Kidney (tissue), 14 donors: ENCODE data around the gene ANKRA2. TPM values are rescaled to one million over a fixed set of nuclear protein-coding genes. Genes with fewer than 3 reads are reported as not detected.

Experiments used
- DNase-seq, 5 donors: peaks; one replicate each; pipeline ENCODE4 v3.0.0-alpha.2; 2013 to 2020
- FAIRE-seq: peaks from 2 replicates; lab custom pipeline; 2012; peaks lifted over from hg19 to GRCh38; lab: Jason Lieb, UNC
- H3K27ac ChIP-seq, 2 donors: one replicate each; pipeline ENCODE4 v1.7.0; 2013; ENCODE audit warnings: low read depth in 2 of 2, low read length in 2 of 2, inconsistent platforms in 1 of 2
- H3K27me3 ChIP-seq: one replicate; pipeline ENCODE4 v1.7.1; 2013; ENCODE audit warnings: low read length, inconsistent platforms; ENCODE audit not compliant: control insufficient read depth, insufficient read depth
- H3K36me3 ChIP-seq, 3 donors: one replicate each; pipeline versions ENCODE4 v1.7.0 to v1.7.1; 2013; ENCODE audit warnings: low read length in 3 of 3, control low read depth in 1 of 3, inconsistent platforms in 1 of 3; ENCODE audit not compliant: insufficient read depth in 3 of 3, control insufficient read depth in 2 of 3
- H3K4me1 ChIP-seq, 3 donors: one replicate each; pipeline versions ENCODE4 v1.7.0 to v1.7.1; 2013; ENCODE audit warnings: low read length in 3 of 3, inconsistent platforms in 1 of 3, low read depth in 1 of 3; ENCODE audit not compliant: control insufficient read depth in 2 of 3, insufficient read depth in 2 of 3
- H3K4me3 ChIP-seq, 3 donors: one replicate each; pipeline versions ENCODE4 v1.7.0 to v1.8.1; 2013; ENCODE audit warnings: low read length in 3 of 3, control low read depth in 1 of 3, inconsistent platforms in 1 of 3
- H3K9ac ChIP-seq, 3 donors: one replicate each; pipeline versions ENCODE4 v1.7.0 to v1.7.1; 2013; ENCODE audit warnings: low read length in 3 of 3, control low read depth in 1 of 3, inconsistent platforms in 1 of 3
- H3K9me3 ChIP-seq, 3 donors: one replicate each; pipeline versions ENCODE4 v1.7.0 to v1.7.1; 2013; ENCODE audit warnings: low read length in 3 of 3, control low read depth in 1 of 3, inconsistent platforms in 1 of 3; ENCODE audit not compliant: control insufficient read depth in 2 of 3, insufficient read depth in 1 of 3
- intact Hi-C: fragments of 100-400 bp; cut with DNase I; formaldehyde crosslinking; loops from one replicate; pipeline ENCODE4 v1.11.1; 2022
- polyA plus RNA-seq: library from polyadenylated mRNA; stranded (reverse); fragments of 350-450 nt; fragmentation: Illumina TruSeq; extraction: RNeasy Lipid Tissue Mini Kit (QIAGEN cat#74804); gene quantifications from one replicate; pipeline ENCODE4 v1.2.3, GENCODE V29; 2014; ENCODE audit warnings: low read depth, low replicate concordance; ENCODE audit not compliant: insufficient read depth
- total RNA-seq: library from RNA; stranded (reverse); fragmentation: NEBNext Ultra II Directional; extraction: Animal tissue kit (Norgen Biotek cat#: 25700); gene quantifications from one replicate; pipeline ENCODE4 v1.2.1, GENCODE V29; 2021
- TF ChIP-seq, protein P1 (sequence below): IDR thresholded peaks from 3 replicates; pipeline ENCODE4 v1.5.1; 2012; ENCODE audit warnings: mild to moderate bottlenecking, moderate library complexity, borderline replicate concordance; ENCODE audit not compliant: insufficient read depth; ENCODE audit errors: extremely low read depth
- donor health status: control.
- donor health status: control.
- donor health status: control.
- donor health status: control.
- donor health status: control.
- donor health status: DM: yes; HTN: yes; CAD: no.
- donor health status: Normal renal cell carcinoma (clear cell type).

ANKRA2 gene
- total and polyA plus RNA-seq, 2 donors from 2014 or later: 8.4 to 22.3 TPM

DNA sequence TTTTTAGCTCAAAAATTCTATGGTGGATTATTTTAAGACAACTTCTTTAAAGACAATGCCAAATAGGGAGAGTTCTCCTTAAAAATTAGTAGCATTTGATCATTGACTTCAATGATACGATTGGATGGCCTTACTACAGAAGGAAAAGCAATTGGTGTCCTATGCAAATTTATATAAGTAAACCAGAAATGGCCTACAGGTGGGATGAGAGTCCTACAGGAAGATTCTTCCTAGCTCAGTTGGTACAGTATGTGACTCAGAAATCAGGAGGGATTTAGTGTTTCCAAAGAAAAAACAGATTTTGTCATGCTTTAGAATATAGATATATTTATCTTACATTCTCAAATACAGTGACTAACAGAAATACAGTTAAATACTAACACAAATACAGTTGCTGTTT lies 6.5 kb downstream of the ANKRA2 start:
- no peak overlapping the region for H3K9ac ChIP-seq
- peaks cover 6 to 28% (median 14%) of the 10 kb centered on the region in 3 donors for H3K36me3 ChIP-seq
- H3K4me3 ChIP-seq: no peak overlapping the region
- H3K9me3 ChIP-seq: no peaks in the 10 kb centered on the region
- intact Hi-C loops: no loop called here
- TF ChIP-seq, protein P1, sequence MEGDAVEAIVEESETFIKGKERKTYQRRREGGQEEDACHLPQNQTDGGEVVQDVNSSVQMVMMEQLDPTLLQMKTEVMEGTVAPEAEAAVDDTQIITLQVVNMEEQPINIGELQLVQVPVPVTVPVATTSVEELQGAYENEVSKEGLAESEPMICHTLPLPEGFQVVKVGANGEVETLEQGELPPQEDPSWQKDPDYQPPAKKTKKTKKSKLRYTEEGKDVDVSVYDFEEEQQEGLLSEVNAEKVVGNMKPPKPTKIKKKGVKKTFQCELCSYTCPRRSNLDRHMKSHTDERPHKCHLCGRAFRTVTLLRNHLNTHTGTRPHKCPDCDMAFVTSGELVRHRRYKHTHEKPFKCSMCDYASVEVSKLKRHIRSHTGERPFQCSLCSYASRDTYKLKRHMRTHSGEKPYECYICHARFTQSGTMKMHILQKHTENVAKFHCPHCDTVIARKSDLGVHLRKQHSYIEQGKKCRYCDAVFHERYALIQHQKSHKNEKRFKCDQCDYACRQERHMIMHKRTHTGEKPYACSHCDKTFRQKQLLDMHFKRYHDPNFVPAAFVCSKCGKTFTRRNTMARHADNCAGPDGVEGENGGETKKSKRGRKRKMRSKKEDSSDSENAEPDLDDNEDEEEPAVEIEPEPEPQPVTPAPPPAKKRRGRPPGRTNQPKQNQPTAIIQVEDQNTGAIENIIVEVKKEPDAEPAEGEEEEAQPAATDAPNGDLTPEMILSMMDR: no peak
- FAIRE-seq (no peak), DNase-seq (no peak)
- peaks cover 0 to 2% (median 0%) of the 10 kb centered on the region in 3 donors for H3K4me1 ChIP-seq
- no peak overlapping the region for H3K27ac ChIP-seq
- H3K27me3 ChIP-seq: no peaks in the 10 kb centered on the region

DNA sequence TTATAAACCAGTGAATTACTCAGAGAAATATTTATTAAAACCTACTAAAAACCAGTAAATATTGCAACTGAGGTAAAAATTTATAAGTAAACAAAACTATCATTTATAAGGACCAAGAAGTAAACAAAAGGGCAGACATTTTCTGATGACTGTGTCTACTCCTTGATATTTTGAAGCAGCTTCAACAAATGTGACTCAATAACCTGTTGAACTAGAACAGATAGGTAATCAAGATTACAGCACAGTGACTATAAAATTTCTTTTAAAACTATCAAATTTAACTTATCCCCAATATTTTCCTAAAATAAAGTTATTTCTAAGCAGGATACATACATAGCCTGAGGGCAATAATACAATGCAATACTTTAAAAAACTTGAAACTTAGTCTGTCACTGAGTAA lies 12.8 kb downstream of the ANKRA2 start:
- Histone ChIP-seq H3K9me3 (no peaks in the 10 kb centered on the region), H3K4me1 (no peaks in the 10 kb centered on the region), H3K27me3 (no peaks in the 10 kb centered on the region), H3K9ac (no peak overlapping the region), H3K27ac (no peak overlapping the region), H3K4me3 (no peak overlapping the region), H3K36me3 (peaks cover 2 to 28% (median 13%) of the 10 kb centered on the region in 3 donors)
- DNase-seq (no peak), FAIRE-seq (no peak)
- TF ChIP-seq, protein P1: no peak
- intact Hi-C loops: no loop called here

DNA sequence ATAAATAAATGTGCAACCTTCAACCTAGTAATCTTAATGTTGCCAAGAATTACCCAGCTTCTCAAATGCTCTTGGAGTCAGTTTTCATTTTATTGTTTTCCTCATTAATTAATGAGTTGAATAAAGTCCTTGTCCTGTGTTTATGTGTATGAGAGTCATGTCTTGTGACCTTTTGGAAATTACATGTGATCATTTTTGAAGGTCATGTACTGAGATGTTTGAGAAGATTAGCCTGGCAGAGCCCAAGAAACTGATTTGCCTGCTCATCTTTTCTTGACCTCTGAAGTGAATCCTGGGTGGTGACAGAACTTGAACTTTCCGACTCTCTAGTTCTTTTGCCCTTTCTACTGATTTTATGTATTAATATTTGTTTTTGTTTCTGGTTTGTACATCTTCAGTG lies 15.4 kb downstream of the ANKRA2 start:
- TF ChIP-seq, protein P1: no peak
- H3K36me3 ChIP-seq: peaks cover 2 to 17% (median 10%) of the 10 kb centered on the region in 3 donors
- no peaks in the 10 kb centered on the region for H3K9me3 ChIP-seq
- no peak overlapping the region for H3K4me3 ChIP-seq
- DNase-seq: no peak
- intact Hi-C loops: no loop called here
- H3K27me3 ChIP-seq: no peaks in the 10 kb centered on the region
- no peak for FAIRE-seq
- H3K27ac ChIP-seq: no peak overlapping the region
- no peaks in the 10 kb centered on the region for H3K4me1 ChIP-seq
- H3K9ac ChIP-seq: no peak overlapping the region

DNA sequence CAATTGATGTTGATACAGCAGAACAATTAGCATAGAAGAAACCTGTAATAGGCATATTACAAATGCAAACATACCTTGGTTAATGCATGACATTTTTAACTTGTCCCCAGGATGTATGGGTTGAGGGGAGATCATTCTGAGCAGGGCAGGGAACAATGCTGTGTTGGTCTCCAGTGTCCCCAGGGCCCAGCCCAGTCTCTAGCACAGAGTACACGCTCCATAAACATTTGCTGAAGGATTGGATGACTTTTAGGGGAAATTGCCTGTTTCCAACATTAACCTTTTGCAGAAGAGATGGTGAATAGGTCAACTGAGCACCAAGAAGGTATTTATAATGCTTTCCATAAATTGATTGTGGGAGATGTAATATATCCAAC lies 20.0 kb downstream of the ANKRA2 start:
- no peaks in the 10 kb centered on the region for H3K36me3 ChIP-seq
- H3K4me3 ChIP-seq: no peak overlapping the region
- FAIRE-seq (no peak), DNase-seq (no peak)
- TF ChIP-seq, protein P1: no peak
- H3K27me3 ChIP-seq: no peaks in the 10 kb centered on the region
- intact Hi-C loops: no loop called here
- no peak overlapping the region for H3K27ac ChIP-seq
- no peak overlapping the region for H3K9ac ChIP-seq
- no peaks in the 10 kb centered on the region for H3K4me1 ChIP-seq
- no peaks in the 10 kb centered on the region for H3K9me3 ChIP-seq
